Cardiac septum (tissue), 1 donor: ENCODE measurements around the gene ATP11C. TPM values are rescaled to one million over a fixed set of nuclear protein-coding genes. Genes with fewer than 3 reads are reported as not detected.
"Not testable (repeated sequence)": the region's sequence is repeated elsewhere in the genome, so short reads cannot be mapped to it uniquely, and the experiment has no call there.

Experiments used
- DNase-seq: peaks from one replicate; pipeline ENCODE4 v3.0.0-alpha.2; 2020; ENCODE audit warnings: low spot score
- intact Hi-C: fragments of 100-400 bp; cut with DNase I; formaldehyde crosslinking; loops from one replicate; pipeline ENCODE4 v1.14.0; 2022
- total RNA-seq: library from RNA; stranded (reverse); fragmentation: NEBNext Ultra II Directional; extraction: Animal tissue kit (Norgen Biotek cat#: 25700); gene quantifications from one replicate; pipeline ENCODE4 v1.2.1, GENCODE V29; 2021
- donor health status: DM: no; HTN: no; CAD: no.

ATP11C gene
- total RNA-seq, 1 donor from 2014 or later = 5.8 TPM

DNA sequence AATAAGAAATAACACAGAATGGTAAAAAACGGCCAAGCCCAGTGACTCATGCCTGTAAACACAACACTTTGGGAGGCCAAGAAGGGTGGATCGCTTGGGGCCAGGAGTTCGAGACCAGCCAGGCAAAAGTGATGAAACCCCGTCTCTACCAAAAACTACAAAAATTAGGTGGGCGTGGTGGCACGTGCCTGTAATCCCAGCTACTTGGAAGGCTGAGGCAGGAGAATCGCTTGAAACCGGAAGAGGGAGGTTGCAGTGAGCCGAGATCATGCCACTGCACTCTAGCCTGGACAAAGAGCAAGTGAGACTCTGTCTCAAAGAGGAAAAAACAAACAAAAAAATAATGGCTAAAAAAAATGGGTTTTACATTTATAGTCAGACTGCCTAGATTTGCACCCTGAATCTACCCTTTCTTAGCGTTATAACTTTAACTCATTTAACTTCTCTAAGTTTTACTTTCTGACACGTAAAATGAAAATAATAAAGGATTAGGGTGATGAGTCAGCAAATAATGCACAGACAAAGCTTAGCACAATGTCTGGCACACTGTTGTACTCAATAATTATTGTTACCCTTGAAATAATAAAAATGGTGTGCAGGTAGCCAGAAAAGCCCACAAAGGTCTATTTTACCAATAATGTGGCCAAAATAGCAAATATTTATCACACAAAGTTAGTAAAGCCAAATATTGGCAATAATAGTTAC is 55.0 kb downstream of the ATP11C start:
- intact Hi-C loops = no loop called here
- DNase-seq = no peak

GRCh38 chrX:139875841-139876240 is 57.0 kb downstream of the ATP11C start:
- no peak for DNase-seq
- intact Hi-C loops = no loop called here

DNA sequence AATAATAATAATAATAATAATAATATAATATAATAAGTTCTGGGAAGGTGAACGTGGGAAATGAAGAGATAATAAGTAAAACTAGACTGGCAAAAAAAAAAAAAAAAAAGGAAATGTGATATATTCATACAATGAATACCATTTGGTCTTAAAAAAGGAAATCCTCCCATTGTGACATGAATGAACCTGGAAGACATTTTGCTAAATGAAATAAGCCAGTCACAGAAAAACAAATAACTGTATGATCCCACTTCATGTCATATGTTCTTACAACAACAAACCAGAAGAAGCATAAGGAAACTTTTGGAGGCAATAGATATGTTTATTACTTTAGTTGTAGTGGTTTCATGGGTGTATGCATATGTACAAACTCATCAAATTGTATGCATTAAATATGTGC is 63.1 kb downstream of the ATP11C start:
- intact Hi-C loops = no loop called here

GRCh38 chrX:139864640-139865039 is 68.2 kb downstream of the ATP11C start:
- no peak for DNase-seq
- intact Hi-C loops = no loop called here

More for the DNA sequence above, 63.1 kb downstream of the ATP11C start:
- DNase-seq = no peak

GRCh38 chrX:139862208-139862607 is 70.6 kb downstream of the ATP11C start:
- intact Hi-C loops = no loop called here
- DNase-seq = no peak

DNA sequence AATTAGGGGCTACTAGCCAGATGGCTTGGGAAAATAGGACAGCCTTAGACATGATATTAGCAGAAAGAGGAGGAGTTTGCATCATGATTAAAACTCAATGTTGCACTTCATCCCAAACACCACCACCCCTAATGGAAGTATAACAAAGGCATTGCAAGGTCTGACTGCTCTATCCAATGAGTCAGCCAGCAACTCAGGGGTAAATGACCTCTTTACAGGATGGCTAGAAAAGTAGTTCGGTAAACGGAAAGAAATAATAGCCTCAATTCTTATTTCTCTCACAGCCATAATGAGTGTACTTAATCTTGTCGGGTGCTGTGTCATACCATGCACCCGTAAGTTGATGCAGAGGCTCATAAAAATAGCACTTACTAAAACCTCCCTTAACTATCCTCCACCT is 76.0 kb downstream of the ATP11C start:
- DNase-seq, intact Hi-C loops: not testable (repeated sequence)

DNA sequence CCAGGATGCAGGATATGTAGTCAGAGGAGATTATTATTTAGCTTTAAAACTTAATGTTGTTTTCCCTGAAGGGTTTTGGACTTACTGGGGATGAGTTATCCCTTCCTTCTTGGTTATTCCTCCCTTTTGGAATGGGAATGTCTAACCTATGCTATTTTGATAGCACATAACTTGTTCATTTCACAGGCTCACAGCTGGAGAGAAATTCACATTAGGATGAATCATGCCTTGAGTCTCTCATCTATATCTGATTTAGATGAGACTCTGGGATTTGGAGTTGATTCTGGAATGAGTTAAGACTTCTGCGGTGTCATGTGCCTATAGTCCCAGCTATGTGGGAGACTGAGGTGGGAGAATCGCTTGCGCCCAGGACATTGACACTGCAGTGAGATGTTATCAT is 81.1 kb downstream of the ATP11C start:
- intact Hi-C loops = no loop called here
- no peak for DNase-seq

DNA sequence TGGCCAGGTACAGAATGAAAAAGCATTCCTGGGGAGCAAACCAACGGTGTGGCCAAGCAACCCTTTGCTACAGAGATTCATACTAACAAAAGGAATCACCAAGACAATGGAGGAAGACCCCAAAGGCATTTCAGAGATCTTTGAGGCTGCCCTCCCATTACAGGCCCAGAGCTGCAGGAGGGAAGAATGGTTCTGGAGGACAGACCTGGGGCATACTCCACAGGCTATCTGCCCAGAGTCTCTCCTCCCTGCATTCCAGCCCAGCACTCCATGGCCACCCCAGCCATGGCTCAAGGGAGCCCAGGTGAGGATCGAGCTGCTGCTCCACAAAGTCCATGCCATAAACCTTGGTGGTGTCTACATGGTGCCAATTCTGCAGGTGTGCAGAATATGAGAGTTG is 81.9 kb downstream of the ATP11C start:
- no peak for DNase-seq
- intact Hi-C loops = no loop called here

- DNase-seq = no peak
- intact Hi-C loops = no loop called here
Measured at GRCh38 chrX:139844884-139845283, 88.0 kb downstream of the ATP11C start.

DNA sequence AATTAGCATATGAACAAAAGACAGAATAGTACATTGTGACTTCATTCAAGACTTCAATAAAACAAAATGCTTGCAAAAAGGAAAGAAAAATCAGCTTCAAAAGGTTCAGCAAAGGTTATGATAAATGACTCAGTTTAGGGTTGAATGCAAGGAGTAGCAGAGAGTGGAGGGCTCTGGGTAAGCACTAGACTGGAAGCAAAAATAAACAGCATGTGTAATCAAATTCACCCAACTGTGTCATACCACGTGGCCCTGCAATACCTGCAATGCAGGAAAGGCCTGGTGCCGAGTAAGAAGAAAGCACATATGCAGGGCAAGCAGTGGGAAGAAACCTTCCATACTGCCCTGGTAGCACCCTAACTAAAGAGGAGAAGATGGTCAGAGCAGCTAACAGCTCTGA is 88.7 kb downstream of the ATP11C start:
- intact Hi-C loops = no loop called here

DNA sequence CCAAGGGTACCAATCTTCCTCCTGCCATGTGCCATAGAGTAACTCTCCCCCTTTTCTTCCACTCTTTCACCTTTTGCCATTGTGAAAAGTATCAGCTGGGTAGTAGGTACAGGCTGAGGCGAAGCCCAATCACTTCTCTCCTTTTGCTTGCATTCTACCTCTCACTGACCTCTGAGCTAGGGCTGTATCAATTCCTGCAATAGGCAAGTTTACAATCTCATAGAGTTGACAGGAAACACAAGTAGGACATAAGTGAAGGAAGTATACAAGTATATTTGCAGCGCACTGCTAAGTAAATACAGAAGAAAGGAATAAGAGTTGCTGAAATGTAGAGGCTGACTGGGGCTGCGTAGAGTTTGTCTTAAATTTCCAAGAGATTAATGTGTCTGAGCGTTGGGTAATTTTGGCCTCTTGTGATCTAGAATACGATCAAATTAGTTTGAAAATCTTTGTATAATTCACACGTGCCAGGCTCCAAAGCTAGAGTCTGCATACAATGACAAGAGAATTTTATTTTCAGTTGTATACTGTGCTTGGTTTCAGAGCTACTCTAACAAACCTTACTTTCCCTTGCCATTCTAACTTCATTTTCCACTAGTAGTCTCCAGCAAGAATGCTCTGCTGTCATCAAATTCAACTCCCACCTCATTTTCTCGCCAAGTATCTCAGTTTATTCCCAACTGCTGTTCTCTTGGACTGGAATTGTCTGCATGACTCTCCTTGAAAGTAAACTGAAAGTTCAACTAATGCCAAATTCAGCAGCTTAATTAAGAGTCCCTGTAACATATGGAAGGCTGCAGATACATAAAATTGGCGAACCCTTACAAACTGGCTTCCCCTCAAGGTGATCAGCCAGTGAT is 90.3 kb downstream of the ATP11C start:
- no peak for DNase-seq
- intact Hi-C loops = no loop called here

More for the DNA sequence above, 88.7 kb downstream of the ATP11C start:
- no peak for DNase-seq

GRCh38 chrX:139836335-139836734 is 96.5 kb downstream of the ATP11C start:
- intact Hi-C loops, DNase-seq: not testable (repeated sequence)

DNA sequence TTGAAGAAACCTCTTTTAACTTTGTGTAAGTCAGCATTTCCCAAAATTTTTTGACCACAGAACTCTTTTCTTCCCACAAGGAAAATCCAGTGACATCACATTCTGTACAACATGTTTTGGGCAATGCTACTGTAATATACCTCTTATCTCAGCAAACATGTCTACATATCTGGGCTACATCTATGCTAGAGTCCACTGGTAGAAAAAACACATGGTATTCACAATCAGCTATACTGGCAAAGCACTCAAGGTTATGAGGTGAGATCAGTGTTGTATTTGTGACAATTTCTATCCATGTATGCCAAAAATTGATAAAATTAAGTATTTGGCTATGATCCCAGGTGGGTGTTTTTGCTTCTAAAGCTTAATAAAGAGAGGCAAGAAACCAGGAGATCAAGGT is 98.0 kb downstream of the ATP11C start:
- DNase-seq = no peak
- intact Hi-C loops = loop anchor here (5.0 kb wide), 1 partner anchor 97 kb away; the partner anchor contains the start of gene ATP11C

DNA sequence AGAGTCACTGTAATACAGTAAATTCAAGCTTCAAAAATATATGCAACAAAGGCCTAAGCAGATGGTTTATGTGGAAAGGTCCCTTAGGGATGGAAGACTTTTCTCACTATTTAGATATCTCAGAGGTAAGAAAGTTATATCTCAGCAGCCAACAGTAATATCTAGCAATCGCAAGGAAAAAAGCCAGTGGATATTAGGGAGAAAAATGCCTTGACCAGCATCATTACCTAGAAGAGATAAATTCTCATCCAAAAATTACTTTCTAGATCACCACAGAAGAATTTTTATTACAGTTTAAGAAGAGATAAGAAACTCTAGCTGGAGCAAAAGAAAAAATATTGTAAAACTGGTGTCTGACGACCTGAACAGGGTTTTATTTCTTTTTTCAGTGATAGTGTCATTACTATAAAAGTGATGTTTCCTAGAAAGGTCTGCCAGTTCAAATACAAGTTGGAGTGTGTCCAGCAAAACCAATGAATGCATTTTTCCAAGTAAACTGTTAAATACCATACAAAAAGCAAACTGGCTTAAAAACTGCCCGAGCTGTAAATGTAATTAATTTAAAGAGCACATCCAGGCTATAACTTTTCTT is 100.0 kb downstream of the ATP11C start:
- intact Hi-C loops = loop anchor here (5.0 kb wide), 1 partner anchor 99 kb away; the partner anchor contains the start of gene ATP11C
- no peak for DNase-seq

- intact Hi-C loops = loop anchor here (5.0 kb wide), 1 partner anchor 100 kb away; the partner anchor contains the start of gene ATP11C
- no peak for DNase-seq
Measured at GRCh38 chrX:139831675-139832456, 101.0 kb downstream of the ATP11C start.

DNA sequence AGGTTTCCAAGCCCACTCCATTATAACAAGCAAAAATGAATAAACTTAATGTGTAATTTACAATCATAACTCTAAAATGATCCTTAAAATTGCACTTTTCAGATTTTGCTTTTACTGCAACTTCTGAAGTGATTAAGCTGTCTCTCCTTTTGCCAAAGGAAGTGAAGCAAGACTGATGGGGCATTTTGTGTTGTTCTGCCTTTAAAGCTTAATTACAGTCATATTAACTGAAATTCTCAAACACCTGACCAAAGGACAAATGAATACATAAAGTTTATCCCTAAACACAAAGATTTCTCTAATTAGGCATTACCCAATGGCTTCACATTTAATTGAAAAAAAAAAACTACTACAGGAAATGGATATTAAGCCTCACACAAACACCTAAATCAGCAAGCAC is 101.8 kb downstream of the ATP11C start:
- intact Hi-C loops = loop anchor here (5.0 kb wide), 1 partner anchor 101 kb away; the partner anchor contains the start of gene ATP11C
- no peak for DNase-seq

DNA sequence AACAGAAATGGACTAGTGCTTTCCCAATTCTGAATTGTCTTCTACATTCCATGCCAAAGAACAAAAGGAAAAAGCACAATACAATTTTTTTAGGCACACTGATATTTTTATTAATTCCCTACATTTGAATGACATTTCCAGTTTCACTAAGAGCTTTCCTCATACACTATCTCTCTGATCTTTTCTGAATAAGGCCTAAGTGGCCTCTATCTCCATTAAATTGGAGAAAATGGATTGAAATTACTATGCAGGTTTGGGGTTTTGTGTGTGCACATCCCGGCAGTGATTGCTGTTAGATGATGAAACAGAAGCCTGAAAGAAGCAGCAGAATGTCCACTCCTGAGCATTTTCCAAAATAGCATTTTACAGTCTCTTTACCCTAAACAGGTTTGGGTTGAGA is 104.0 kb downstream of the ATP11C start:
- intact Hi-C loops = no loop called here
- DNase-seq = no peak

GRCh38 chrX:139828033-139828432 is 104.8 kb downstream of the ATP11C start:
- DNase-seq = no peak
- intact Hi-C loops = no loop called here
